GM18519 (cell line): ENCODE results near the gene UBE2E1.

Source experiments
- ATAC-seq: cut with Tn5 transposase; IDR thresholded peaks from one replicate; pipeline ENCODE4 v1.9.1; 2021; ENCODE audit warnings: mild to moderate bottlenecking, moderate library complexity; ENCODE audit not compliant: unreplicated experiment, low FRiP score

UBE2E1 gene

DNA sequence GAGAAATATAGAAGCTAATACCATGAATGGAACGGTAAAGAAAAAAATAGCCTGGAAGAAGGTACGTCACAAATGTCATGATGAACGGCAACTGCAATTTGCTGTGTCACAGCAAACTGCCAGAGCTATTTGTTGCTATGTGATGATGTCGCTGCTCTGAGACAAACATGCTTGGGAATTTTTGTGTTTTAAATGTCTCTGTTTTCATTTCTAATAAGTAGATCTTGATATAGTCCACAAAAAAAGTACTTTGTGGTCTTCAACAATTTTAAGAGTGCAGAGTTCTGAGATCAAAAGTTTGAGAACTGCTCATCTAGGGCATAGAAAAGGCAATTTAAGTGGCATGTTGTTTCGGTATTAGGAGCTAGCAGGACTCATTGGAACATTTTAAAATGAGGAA is 135.0 kb downstream of the UBE2E1 start:
- ATAC-seq, result no peak
